ENCODE data around the gene RIPOR2. TPM values are rescaled to one million over a fixed set of nuclear protein-coding genes. Genes with fewer than 3 reads are reported as not detected.

The RIPOR2 gene
- total RNA-seq, 4 donors from 2014 or later: 5.2 to 34.0 (median 21.2) TPM

GRCh38 chr6:24957199-24957598 is 21.4 kb upstream of the RIPOR2 start:
- no peak for DNase-seq
- no peak for ATAC-seq
- Histone ChIP-seq H3K27ac (no peak overlapping the region), H3K4me3 (no peak overlapping the region), H3K27me3 (no peaks in the 10 kb centered on the region), H3K4me1 (no peaks in the 10 kb centered on the region), H3K9me3 (no peaks in the 10 kb centered on the region), H3K36me3 (no peaks in the 10 kb centered on the region)
- in situ Hi-C loops (cut with MboI; ENCODE audit: low sequenced_read_pairs in 4 of 4) (no loop called here), intact Hi-C loops (cut with DNase I; ENCODE audit: low total_unique reads) (no loop called here)
- TF ChIP-seq, protein P1, sequence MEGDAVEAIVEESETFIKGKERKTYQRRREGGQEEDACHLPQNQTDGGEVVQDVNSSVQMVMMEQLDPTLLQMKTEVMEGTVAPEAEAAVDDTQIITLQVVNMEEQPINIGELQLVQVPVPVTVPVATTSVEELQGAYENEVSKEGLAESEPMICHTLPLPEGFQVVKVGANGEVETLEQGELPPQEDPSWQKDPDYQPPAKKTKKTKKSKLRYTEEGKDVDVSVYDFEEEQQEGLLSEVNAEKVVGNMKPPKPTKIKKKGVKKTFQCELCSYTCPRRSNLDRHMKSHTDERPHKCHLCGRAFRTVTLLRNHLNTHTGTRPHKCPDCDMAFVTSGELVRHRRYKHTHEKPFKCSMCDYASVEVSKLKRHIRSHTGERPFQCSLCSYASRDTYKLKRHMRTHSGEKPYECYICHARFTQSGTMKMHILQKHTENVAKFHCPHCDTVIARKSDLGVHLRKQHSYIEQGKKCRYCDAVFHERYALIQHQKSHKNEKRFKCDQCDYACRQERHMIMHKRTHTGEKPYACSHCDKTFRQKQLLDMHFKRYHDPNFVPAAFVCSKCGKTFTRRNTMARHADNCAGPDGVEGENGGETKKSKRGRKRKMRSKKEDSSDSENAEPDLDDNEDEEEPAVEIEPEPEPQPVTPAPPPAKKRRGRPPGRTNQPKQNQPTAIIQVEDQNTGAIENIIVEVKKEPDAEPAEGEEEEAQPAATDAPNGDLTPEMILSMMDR (IDR thresholded peaks at IDR 0.05 in 4 of 5, conservative IDR thresholded peaks at IDR 0.05 in 1 of 5): no peak
- no peak for TF ChIP-seq POLR2A (IDR thresholded peaks at IDR 0.05)

GRCh38 chr6:24953726-24954125 is 18.0 kb upstream of the RIPOR2 start:
- Histone ChIP-seq H3K4me1 (no peaks in the 10 kb centered on the region), H3K4me3 (no peak overlapping the region), H3K9me3 (no peaks in the 10 kb centered on the region), H3K27me3 (no peaks in the 10 kb centered on the region), H3K36me3 (no peaks in the 10 kb centered on the region), H3K27ac (no peak overlapping the region)
- in situ Hi-C loops (cut with MboI; ENCODE audit: low sequenced_read_pairs in 4 of 4) (no loop called here), intact Hi-C loops (cut with DNase I; ENCODE audit: low total_unique reads) (no loop called here)
- DNase-seq (no peak), ATAC-seq (no peak)
- no peak for TF ChIP-seq POLR2A (IDR thresholded peaks at IDR 0.05)
- TF ChIP-seq, protein P1 (IDR thresholded peaks at IDR 0.05 in 4 of 5, conservative IDR thresholded peaks at IDR 0.05 in 1 of 5): no peak

DNA sequence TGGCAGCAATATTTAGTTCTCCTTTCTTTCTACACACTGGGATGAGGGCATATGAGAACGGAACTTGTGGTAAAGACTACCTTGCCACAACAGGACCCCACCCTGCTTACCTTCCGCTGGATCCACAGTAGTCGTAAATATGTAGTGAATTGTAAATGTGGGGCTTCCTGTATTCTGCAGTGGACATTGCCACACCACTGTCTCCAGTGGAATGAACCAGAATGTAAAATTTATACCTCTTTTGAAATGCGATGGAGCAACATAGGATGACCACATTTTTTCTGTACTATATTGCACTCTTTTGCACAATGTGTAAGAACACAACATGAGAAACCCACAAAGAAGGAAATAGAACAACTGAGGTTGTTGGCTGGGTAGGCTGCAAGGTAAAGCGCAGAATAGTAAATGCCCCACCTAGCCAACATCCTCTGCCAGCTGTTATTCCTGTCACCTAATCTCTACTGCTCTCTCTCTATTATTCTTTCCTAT is 16.1 kb upstream of the RIPOR2 start:
- H3K27ac ChIP-seq: no peak overlapping the region
- no peak for ATAC-seq
- no peak overlapping the region for H3K4me3 ChIP-seq
- H3K36me3 ChIP-seq: no peaks in the 10 kb centered on the region
- no peaks in the 10 kb centered on the region for H3K4me1 ChIP-seq
- intact Hi-C loops (cut with DNase I; ENCODE audit: low total_unique reads) (no loop called here), in situ Hi-C loops (cut with MboI; ENCODE audit: low sequenced_read_pairs in 4 of 4) (no loop called here)
- TF ChIP-seq POLR2A (IDR thresholded peaks at IDR 0.05): no peak
- TF ChIP-seq, protein P1 (IDR thresholded peaks at IDR 0.05 in 4 of 5, conservative IDR thresholded peaks at IDR 0.05 in 1 of 5): no peak
- no peaks in the 10 kb centered on the region for H3K9me3 ChIP-seq
- no peak for DNase-seq
- H3K27me3 ChIP-seq: no peaks in the 10 kb centered on the region

GRCh38 chr6:24950218-24950941 is 14.6 kb upstream of the RIPOR2 start:
- in situ Hi-C loops (cut with MboI; ENCODE audit: low sequenced_read_pairs in 4 of 4) (no loop called here), intact Hi-C loops (cut with DNase I; ENCODE audit: low total_unique reads) (no loop called here)
- Histone ChIP-seq H3K27ac (no peak overlapping the region), H3K4me1 (no peaks in the 10 kb centered on the region), H3K36me3 (no peaks in the 10 kb centered on the region), H3K4me3 (no peak overlapping the region), H3K27me3 (no peaks in the 10 kb centered on the region), H3K9me3 (no peaks in the 10 kb centered on the region)
- DNase-seq (no peak), ATAC-seq (no peak)
- TF ChIP-seq POLR2A (IDR thresholded peaks at IDR 0.05): no peak
- TF ChIP-seq, protein P1 (IDR thresholded peaks at IDR 0.05 in 4 of 5, conservative IDR thresholded peaks at IDR 0.05 in 1 of 5): no peak
